Neural progenitor cell (in vitro differentiated cells): ENCODE results near the gene CCNL1. TPM values are rescaled to one million over a fixed set of nuclear protein-coding genes. Genes with fewer than 3 reads are reported as not detected.

ENCODE experiments used
- DNase-seq: peaks from one replicate; pipeline ENCODE4 v3.0.0-alpha.2; 2016; ENCODE audit warnings: low spot score
- H2AFZ ChIP-seq: fragments of 200-600 bp; sonication (generic); replicated peaks from 2 replicates; pipeline ENCODE4 v1.6.1; 2016; ENCODE audit warnings: antibody characterized with exemption
- H3F3A ChIP-seq: fragments of 200-600 bp; sonication (generic); 2 replicates; pipeline ENCODE4 v1.6.1; 2016; ENCODE audit warnings: antibody characterized with exemption, low read depth
- H3K27ac ChIP-seq: fragments of 200-600 bp; sonication (generic); 2 replicates; pipeline ENCODE4 v1.5.1; 2016; ENCODE audit warnings: mild to moderate bottlenecking
- H3K27me3 ChIP-seq: fragments of 200-600 bp; sonication (generic); 2 replicates; pipeline ENCODE4 v1.6.1; 2016; ENCODE audit warnings: mild to moderate bottlenecking, moderate library complexity
- H3K36me3 ChIP-seq: fragments of 200-600 bp; sonication (generic); 2 replicates; pipeline ENCODE4 v1.5.1; 2016
- H3K4me1 ChIP-seq: fragments of 200-600 bp; sonication (generic); 2 replicates; pipeline ENCODE4 v1.6.1; 2016; ENCODE audit warnings: mixed run types
- H3K4me2 ChIP-seq: fragments of 200-600 bp; sonication (generic); 2 replicates; pipeline ENCODE4 v1.6.1; 2016
- H3K4me3 ChIP-seq: fragments of 200-600 bp; sonication (generic); 2 replicates; pipeline ENCODE4 v1.5.1; 2016
- H3K79me2 ChIP-seq: fragments of 200-600 bp; sonication (generic); 2 replicates; pipeline ENCODE4 v1.6.1; 2016; ENCODE audit warnings: low read depth
- H3K9ac ChIP-seq: fragments of 200-600 bp; sonication (generic); 2 replicates; pipeline ENCODE4 v1.6.1; 2016
- H3K9me3 ChIP-seq: fragments of 200-600 bp; sonication (generic); 2 replicates; pipeline ENCODE4 v1.5.1; 2016; ENCODE audit warnings: low read depth
- H4K20me1 ChIP-seq: fragments of 200-600 bp; sonication (generic); 2 replicates; pipeline ENCODE4 v1.6.1; 2016; ENCODE audit warnings: low read depth
- H3K27ac Mint-ChIP-seq: 3 replicates; pipeline ENCODE4 v1.8.0; 2021; ENCODE audit warnings: mixed read lengths
- H3K27me3 Mint-ChIP-seq: 2 replicates; pipeline ENCODE4 v1.8.0; 2022; ENCODE audit warnings: low read depth, mild to moderate bottlenecking, inconsistent platforms, moderate library complexity, mixed read lengths; ENCODE audit not compliant: insufficient read depth
- H3K36me3 Mint-ChIP-seq: 3 replicates; pipeline ENCODE4 v1.8.0; 2021; ENCODE audit warnings: mixed read lengths
- H3K4me1 Mint-ChIP-seq: 3 replicates; pipeline ENCODE4 v1.8.0; 2021; ENCODE audit warnings: mixed read lengths
- H3K4me3 Mint-ChIP-seq: 3 replicates; pipeline ENCODE4 v1.8.0; 2021; ENCODE audit warnings: mild to moderate bottlenecking, moderate library complexity, mixed read lengths
- H3K9me3 Mint-ChIP-seq: 3 replicates; pipeline ENCODE4 v1.8.0; 2020; ENCODE audit warnings: mixed read lengths
- CTCF ChIP-seq: fragments of 200-600 bp; sonication (generic); IDR thresholded peaks from 2 replicates; pipeline ENCODE4 v1.5.1; 2017; ENCODE audit warnings: antibody characterized with exemption, mild to moderate bottlenecking
- EZH2 ChIP-seq: fragments of 200-600 bp; sonication (generic); IDR thresholded peaks from 2 replicates; pipeline ENCODE4 v1.6.1; 2017; ENCODE audit warnings: antibody characterized with exemption, mild to moderate bottlenecking, moderate library complexity
- EZH2phosphoT487 ChIP-seq: fragments of 200-600 bp; sonication (generic); IDR thresholded peaks from 2 replicates; pipeline ENCODE4 v1.6.1; 2017; ENCODE audit warnings: antibody characterized with exemption
- total RNA-seq: library from RNA; depleted of rRNA; stranded (reverse); fragments of >200 nt; gene quantifications from 2 replicates; pipeline ENCODE4 v1.2.3, GENCODE V29; 2015; ENCODE audit warnings: low replicate concordance

The CCNL1 gene
- total RNA-seq, 1 donor from 2014 or later: 214 TPM

GRCh38 chr3:157134620-157135191, 25.2 kb downstream of the CCNL1 start:
- H3K27ac ChIP-seq: no peak overlapping the region

GRCh38 chr3:157133434-157134320, 26.3 kb downstream of the CCNL1 start:
- peaks cover 22% of the 10 kb centered on the region for H3K4me1 ChIP-seq
- no peak overlapping the region for H3K9ac ChIP-seq
- no peak for DNase-seq
- TF ChIP-seq EZH2: no peak
- peak overlapping the region; percentile 35 for H3K27ac Mint-ChIP-seq
- no peaks in the 10 kb centered on the region for H3K27me3 ChIP-seq
- H4K20me1 ChIP-seq: no peaks in the 10 kb centered on the region
- H3K4me3 Mint-ChIP-seq: no peak overlapping the region
- no peak overlapping the region for H2AFZ ChIP-seq
- peaks cover 23% of the 10 kb centered on the region for H3F3A ChIP-seq
- peaks cover 10% of the 10 kb centered on the region for H3K27me3 Mint-ChIP-seq
- no peaks in the 10 kb centered on the region for H3K36me3 ChIP-seq
- H3K36me3 Mint-ChIP-seq: no peaks in the 10 kb centered on the region
- peaks cover 43% of the 10 kb centered on the region for H3K4me1 Mint-ChIP-seq
- no peak overlapping the region for H3K4me3 ChIP-seq
- H3K27ac ChIP-seq: no peak overlapping the region
- H3K4me2 ChIP-seq: no peak overlapping the region
- no peaks in the 10 kb centered on the region for H3K9me3 ChIP-seq
- no peaks in the 10 kb centered on the region for H3K9me3 Mint-ChIP-seq
- H3K79me2 ChIP-seq: no peaks in the 10 kb centered on the region

More at GRCh38 chr3:157134620-157135191, 25.2 kb downstream of the CCNL1 start:
- Mint-ChIP-seq H3K4me3 (no peak overlapping the region), H3K4me1 (peaks cover 35% of the 10 kb centered on the region), H3K27ac (no peak overlapping the region), H3K36me3 (no peaks in the 10 kb centered on the region), H3K27me3 (peaks cover 10% of the 10 kb centered on the region), H3K9me3 (no peaks in the 10 kb centered on the region)
- Histone ChIP-seq H3K36me3 (no peaks in the 10 kb centered on the region), H3K27me3 (no peaks in the 10 kb centered on the region), H3K9ac (no peak overlapping the region), H3K4me2 (no peak overlapping the region), H3K9me3 (no peaks in the 10 kb centered on the region), H3K4me3 (no peak overlapping the region), H2AFZ (no peak overlapping the region), H3F3A (peaks cover 13% of the 10 kb centered on the region), H3K79me2 (no peaks in the 10 kb centered on the region), H3K4me1 (peaks cover 13% of the 10 kb centered on the region), H4K20me1 (no peaks in the 10 kb centered on the region)
- DNase-seq: no peak
- TF ChIP-seq EZH2 (no peak), CTCF (no peak), EZH2phosphoT487 (no peak)

- Mint-ChIP-seq H3K27me3 (peaks cover 9% of the 10 kb centered on the region), H3K27ac (peak overlapping the region; percentile 9), H3K9me3 (no peaks in the 10 kb centered on the region), H3K4me1 (peaks cover 44% of the 10 kb centered on the region), H3K36me3 (no peaks in the 10 kb centered on the region), H3K4me3 (no peak overlapping the region)
- H3K4me2 ChIP-seq: no peak overlapping the region
- H2AFZ ChIP-seq: no peak overlapping the region
- H3K27ac ChIP-seq: no peak overlapping the region
- H3K79me2 ChIP-seq: no peaks in the 10 kb centered on the region
- no peaks in the 10 kb centered on the region for H3K27me3 ChIP-seq
- H3F3A ChIP-seq: peaks cover 23% of the 10 kb centered on the region
- TF ChIP-seq EZH2: no peak
- peaks cover 22% of the 10 kb centered on the region for H3K4me1 ChIP-seq
- no peaks in the 10 kb centered on the region for H3K36me3 ChIP-seq
- H3K9me3 ChIP-seq: no peaks in the 10 kb centered on the region
- no peak overlapping the region for H3K9ac ChIP-seq
- H3K4me3 ChIP-seq: no peak overlapping the region
- no peaks in the 10 kb centered on the region for H4K20me1 ChIP-seq
- no peak for DNase-seq
These were observed 27.0 kb downstream of the CCNL1 start for GRCh38 chr3:157132936-157133335.

GRCh38 chr3:157132341-157132740, 27.6 kb downstream of the CCNL1 start:
- no peak for TF ChIP-seq EZH2phosphoT487
- no peak for TF ChIP-seq CTCF
- TF ChIP-seq EZH2: no peak
- Mint-ChIP-seq H3K27me3 (peaks cover 7% of the 10 kb centered on the region), H3K4me3 (no peak overlapping the region), H3K27ac (no peak overlapping the region), H3K36me3 (no peaks in the 10 kb centered on the region), H3K4me1 (peaks cover 46% of the 10 kb centered on the region), H3K9me3 (no peaks in the 10 kb centered on the region)
- Histone ChIP-seq H3K27ac (no peak overlapping the region), H3K79me2 (no peaks in the 10 kb centered on the region), H3K4me2 (no peak overlapping the region), H3K9ac (no peak overlapping the region), H3K9me3 (no peaks in the 10 kb centered on the region), H3K4me1 (peaks cover 22% of the 10 kb centered on the region), H3F3A (peaks cover 23% of the 10 kb centered on the region), H3K27me3 (no peaks in the 10 kb centered on the region), H4K20me1 (no peaks in the 10 kb centered on the region), H3K4me3 (no peak overlapping the region), H2AFZ (no peak overlapping the region), H3K36me3 (no peaks in the 10 kb centered on the region)
- DNase-seq: no peak
